PC-9 (cell line): ENCODE measurements around the gene TSPAN17. TPM values are rescaled to one million over a fixed set of nuclear protein-coding genes. Genes with fewer than 3 reads are reported as not detected.
"Not testable (repeated sequence)": the region's sequence is repeated elsewhere in the genome, so short reads cannot be mapped to it uniquely, and the experiment has no call there.

Source experiments
- BruUV-seq: library from RNA; stranded (reverse); fragments of 400-500 nt; replicated peaks from 2 replicates; lab custom pipeline; 2021; lab: Mats Ljungman, UMichigan
- CTCF ChIA-PET: fragments of 300-600 bp; sonication (Branson Sonifier 250); formaldehyde crosslinking; loops from one replicate; lab custom pipeline; 2022; ENCODE audit warnings: antibody characterized with exemption; lab: Charles Lee
- POLR2A ChIA-PET: fragments of 300-600 bp; sonication (Branson Sonifier 250); formaldehyde crosslinking; loops from one replicate; lab custom pipeline; 2022; ENCODE audit warnings: antibody characterized with exemption; ENCODE audit not compliant: unreplicated experiment; lab: Charles Lee
- DNase-seq, 2 experiments: peaks; one replicate each; pipeline versions ENCODE4 v3.0.0 to v3.0.0-alpha.2; 2015 to 2022; ENCODE audit warnings: mixed read lengths in 1 of 2
- H2AFZ ChIP-seq: fragments of 200-600 bp; sonication (generic); 2 replicates; pipeline ENCODE4 v1.8.1; 2017; ENCODE audit warnings: antibody characterized with exemption
- H3F3A ChIP-seq: fragments of 200-600 bp; sonication (generic); 2 replicates; pipeline ENCODE4 v1.8.1; 2017; ENCODE audit warnings: antibody characterized with exemption, mild to moderate bottlenecking, low read depth; ENCODE audit not compliant: insufficient read depth
- H3K27ac ChIP-seq: fragments of 200-600 bp; sonication (generic); 2 replicates; pipeline ENCODE4 v1.6.1; 2016; ENCODE audit warnings: mixed run types
- H3K27me3 ChIP-seq: fragments of 200-600 bp; sonication (generic); 2 replicates; pipeline ENCODE4 v1.6.1; 2016; ENCODE audit warnings: low read depth, mixed run types; ENCODE audit not compliant: insufficient read depth
- H3K36me3 ChIP-seq: fragments of 200-600 bp; sonication (generic); 2 replicates; pipeline ENCODE4 v1.6.1; 2016; ENCODE audit warnings: low read depth, mixed run types
- H3K4me1 ChIP-seq: fragments of 200-600 bp; sonication (generic); replicated peaks from 2 replicates; pipeline ENCODE4 v1.6.1; 2016; ENCODE audit warnings: mixed run types; ENCODE audit not compliant: insufficient read depth
- H3K4me2 ChIP-seq: fragments of 200-600 bp; sonication (generic); 2 replicates; pipeline ENCODE4 v1.6.1; 2017; ENCODE audit warnings: mixed run types
- H3K4me3 ChIP-seq: fragments of 200-600 bp; sonication (generic); 2 replicates; pipeline ENCODE4 v1.6.1; 2016; ENCODE audit warnings: mixed run types
- H3K79me2 ChIP-seq: fragments of 200-600 bp; sonication (generic); 2 replicates; pipeline ENCODE4 v1.6.1; 2017; ENCODE audit warnings: low read depth, mixed run types
- H3K9me2 ChIP-seq: fragments of 200-600 bp; sonication (generic); 2 replicates; pipeline ENCODE4 v1.8.1; 2017; ENCODE audit warnings: mild to moderate bottlenecking; ENCODE audit not compliant: insufficient read depth
- H3K9me3 ChIP-seq: fragments of 200-600 bp; sonication (generic); 2 replicates; pipeline ENCODE4 v1.8.1; 2016; ENCODE audit warnings: low read depth; ENCODE audit not compliant: insufficient read depth
- H4K20me1 ChIP-seq: fragments of 200-600 bp; sonication (generic); 2 replicates; pipeline ENCODE4 v1.8.1; 2017; ENCODE audit not compliant: insufficient read depth
- CTCF ChIP-seq: fragments of 200-600 bp; sonication (generic); conservative IDR thresholded peaks from 2 replicates; pipeline ENCODE4 v1.6.1; 2017; ENCODE audit warnings: mixed run types, antibody characterized with exemption, mild to moderate bottlenecking, moderate library complexity
- EZH2 ChIP-seq: fragments of 200-600 bp; sonication (generic); IDR thresholded peaks from 2 replicates; pipeline ENCODE4 v1.8.0; 2017; ENCODE audit warnings: antibody characterized with exemption, low read depth
- intact Hi-C: fragments of 100-400 bp; cut with micrococcal nuclease; formaldehyde crosslinking; loops from one replicate; pipeline ENCODE4 v1.10.0; 2022; ENCODE audit not compliant: unreplicated experiment
- total RNA-seq: library from RNA; stranded (reverse); gene quantifications from 2 replicates; pipeline ENCODE4 v1.2.3, GENCODE V29; 2021

Gene TSPAN17
- total RNA-seq, 1 experiment from 2014 or later, result 81.1 TPM

- Histone ChIP-seq H3K27ac (no peak overlapping the region), H3K79me2 (no peaks in the 10 kb centered on the region), H2AFZ (no peak overlapping the region), H3K9me3 (no peaks in the 10 kb centered on the region), H3K9me2 (no peaks in the 10 kb centered on the region), H3K4me1 (peaks cover 12% of the 10 kb centered on the region), H4K20me1 (no peaks in the 10 kb centered on the region), H3K36me3 (no peaks in the 10 kb centered on the region), H3K27me3 (no peaks in the 10 kb centered on the region), H3F3A (peaks cover 12% of the 10 kb centered on the region), H3K4me3 (no peak overlapping the region), H3K4me2 (no peak overlapping the region)
- intact Hi-C loops, result no loop called here
- TF ChIP-seq EZH2, result no peak
- no peak for TF ChIP-seq CTCF
- DNase-seq, result no peak
- no TSS peak for BruUV-seq
- POLR2A ChIA-PET, result no interaction called here
- CTCF ChIA-PET, result interaction anchor here (0.6 kb wide), 1 partner anchor 13 kb away, joined by 3 read pairs; no protein-coding TSS in a partner anchor
Measured at GRCh38 chr5:176697934-176698538, 50.8 kb downstream of the TSPAN17 start.

DNA sequence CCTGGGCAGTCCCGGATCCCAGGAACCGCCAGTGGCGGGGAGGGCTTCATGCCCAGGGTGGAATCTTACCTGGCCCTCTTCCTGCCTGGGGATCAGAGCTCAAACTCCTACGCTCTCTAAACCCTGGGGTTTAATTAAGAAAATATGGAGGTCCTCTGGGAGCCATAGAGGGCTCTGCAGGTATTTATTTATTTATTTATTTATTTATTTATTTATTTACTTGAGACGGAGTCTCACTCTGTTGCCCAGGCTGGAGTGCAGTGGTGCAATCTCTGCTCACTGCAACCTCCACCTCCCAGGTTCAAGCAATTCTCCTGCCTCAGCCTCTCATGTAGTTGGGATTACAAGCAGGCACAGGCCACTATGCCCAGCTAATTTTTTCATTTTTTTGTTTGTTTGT, 52.2 kb downstream of the TSPAN17 start:
- H3K4me2 ChIP-seq, H3K27me3 ChIP-seq, H3K4me3 ChIP-seq, H3K79me2 ChIP-seq, H3K36me3 ChIP-seq, H2AFZ ChIP-seq, H3K9me2 ChIP-seq, H3F3A ChIP-seq, H4K20me1 ChIP-seq, POLR2A ChIA-PET, DNase-seq, CTCF ChIA-PET, H3K4me1 ChIP-seq, H3K9me3 ChIP-seq, BruUV-seq, intact Hi-C loops, H3K27ac ChIP-seq: not testable (repeated sequence)

GRCh38 chr5:176700239-176700847, 53.1 kb downstream of the TSPAN17 start:
- POLR2A ChIA-PET, result no interaction called here
- no peak for DNase-seq
- Histone ChIP-seq H3K36me3 (no peaks in the 10 kb centered on the region), H3K4me1 (no peaks in the 10 kb centered on the region), H4K20me1 (no peaks in the 10 kb centered on the region), H3F3A (no peaks in the 10 kb centered on the region), H3K27me3 (no peaks in the 10 kb centered on the region), H3K9me3 (no peaks in the 10 kb centered on the region), H2AFZ (no peak overlapping the region), H3K4me2 (no peak overlapping the region), H3K4me3 (no peak overlapping the region), H3K27ac (no peak overlapping the region), H3K9me2 (no peaks in the 10 kb centered on the region), H3K79me2 (no peaks in the 10 kb centered on the region)
- CTCF ChIA-PET, result no interaction called here
- no TSS peak for BruUV-seq
- intact Hi-C loops, result no loop called here
- TF ChIP-seq EZH2 (no peak), CTCF (peak; percentile 39)
